HEK293T (cell line): ENCODE measurements around the gene ZNF236.

ENCODE experiments used
- BHLHE40 ChIP-seq: fragments of 450-650 bp; IDR thresholded peaks from 2 replicates; pipeline ENCODE4 v1.6.1; 2016; ENCODE audit warnings: mild to moderate bottlenecking, moderate library complexity, borderline replicate concordance
- ELF4 ChIP-seq: fragments of 450-650 bp; IDR thresholded peaks from 2 replicates; pipeline ENCODE4 v1.6.1; 2017; ENCODE audit warnings: antibody characterized with exemption
- FOXK2 ChIP-seq: fragments of 450-650 bp; IDR thresholded peaks from 2 replicates; pipeline ENCODE4 v1.6.1; 2016; ENCODE audit warnings: mild to moderate bottlenecking
- FOXM1 ChIP-seq: fragments of 450-650 bp; IDR thresholded peaks from 2 replicates; pipeline ENCODE4 v1.6.1; 2017; ENCODE audit warnings: mild to moderate bottlenecking, borderline replicate concordance
- SP1 ChIP-seq: fragments of 450-650 bp; IDR thresholded peaks from 2 replicates; pipeline ENCODE4 v1.6.1; 2017
- SUZ12 ChIP-seq: fragments of 450-650 bp; IDR thresholded peaks from 2 replicates; pipeline ENCODE4 v1.6.1; 2016; ENCODE audit warnings: mild to moderate bottlenecking
- ZNF384 ChIP-seq: fragments of 450-650 bp; IDR thresholded peaks from 2 replicates; pipeline ENCODE4 v1.6.1; 2016

- no peak for TF ChIP-seq BHLHE40
- TF ChIP-seq FOXM1, result no peak
- TF ChIP-seq SUZ12, result no peak
- no peak for TF ChIP-seq ZNF384
- TF ChIP-seq ELF4, result no peak
- TF ChIP-seq SP1, result no peak
- no peak for TF ChIP-seq FOXK2
These were observed 367 bp upstream of the ZNF236 start for GRCh38 chr18:76821875-76822505.
